Endometrial microvascular endothelial cells (primary cell): Measurements from ENCODE around the gene CELSR3. TPM values are rescaled to one million over a fixed set of nuclear protein-coding genes. Genes with fewer than 3 reads are reported as not detected.

Experiments
- in situ Hi-C: cut with HindIII; loops from 2 replicates; pipeline ENCODE4 v1.10.0; 2017; ENCODE audit warnings: low sequenced_read_pairs, low pct_unique_long_range_greater_than_20kb; ENCODE audit errors: inconsistent ontology term
- total RNA-seq: library from RNA; depleted of rRNA; stranded (reverse); fragments of >200 nt; gene quantifications from one replicate; pipeline ENCODE4 v1.2.3, GENCODE V29; 2015; ENCODE audit errors: inconsistent ontology term

CELSR3 gene, protein sequence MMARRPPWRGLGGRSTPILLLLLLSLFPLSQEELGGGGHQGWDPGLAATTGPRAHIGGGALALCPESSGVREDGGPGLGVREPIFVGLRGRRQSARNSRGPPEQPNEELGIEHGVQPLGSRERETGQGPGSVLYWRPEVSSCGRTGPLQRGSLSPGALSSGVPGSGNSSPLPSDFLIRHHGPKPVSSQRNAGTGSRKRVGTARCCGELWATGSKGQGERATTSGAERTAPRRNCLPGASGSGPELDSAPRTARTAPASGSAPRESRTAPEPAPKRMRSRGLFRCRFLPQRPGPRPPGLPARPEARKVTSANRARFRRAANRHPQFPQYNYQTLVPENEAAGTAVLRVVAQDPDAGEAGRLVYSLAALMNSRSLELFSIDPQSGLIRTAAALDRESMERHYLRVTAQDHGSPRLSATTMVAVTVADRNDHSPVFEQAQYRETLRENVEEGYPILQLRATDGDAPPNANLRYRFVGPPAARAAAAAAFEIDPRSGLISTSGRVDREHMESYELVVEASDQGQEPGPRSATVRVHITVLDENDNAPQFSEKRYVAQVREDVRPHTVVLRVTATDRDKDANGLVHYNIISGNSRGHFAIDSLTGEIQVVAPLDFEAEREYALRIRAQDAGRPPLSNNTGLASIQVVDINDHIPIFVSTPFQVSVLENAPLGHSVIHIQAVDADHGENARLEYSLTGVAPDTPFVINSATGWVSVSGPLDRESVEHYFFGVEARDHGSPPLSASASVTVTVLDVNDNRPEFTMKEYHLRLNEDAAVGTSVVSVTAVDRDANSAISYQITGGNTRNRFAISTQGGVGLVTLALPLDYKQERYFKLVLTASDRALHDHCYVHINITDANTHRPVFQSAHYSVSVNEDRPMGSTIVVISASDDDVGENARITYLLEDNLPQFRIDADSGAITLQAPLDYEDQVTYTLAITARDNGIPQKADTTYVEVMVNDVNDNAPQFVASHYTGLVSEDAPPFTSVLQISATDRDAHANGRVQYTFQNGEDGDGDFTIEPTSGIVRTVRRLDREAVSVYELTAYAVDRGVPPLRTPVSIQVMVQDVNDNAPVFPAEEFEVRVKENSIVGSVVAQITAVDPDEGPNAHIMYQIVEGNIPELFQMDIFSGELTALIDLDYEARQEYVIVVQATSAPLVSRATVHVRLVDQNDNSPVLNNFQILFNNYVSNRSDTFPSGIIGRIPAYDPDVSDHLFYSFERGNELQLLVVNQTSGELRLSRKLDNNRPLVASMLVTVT (N-terminal part only)
- 1.0 TPM for total RNA-seq

DNA sequence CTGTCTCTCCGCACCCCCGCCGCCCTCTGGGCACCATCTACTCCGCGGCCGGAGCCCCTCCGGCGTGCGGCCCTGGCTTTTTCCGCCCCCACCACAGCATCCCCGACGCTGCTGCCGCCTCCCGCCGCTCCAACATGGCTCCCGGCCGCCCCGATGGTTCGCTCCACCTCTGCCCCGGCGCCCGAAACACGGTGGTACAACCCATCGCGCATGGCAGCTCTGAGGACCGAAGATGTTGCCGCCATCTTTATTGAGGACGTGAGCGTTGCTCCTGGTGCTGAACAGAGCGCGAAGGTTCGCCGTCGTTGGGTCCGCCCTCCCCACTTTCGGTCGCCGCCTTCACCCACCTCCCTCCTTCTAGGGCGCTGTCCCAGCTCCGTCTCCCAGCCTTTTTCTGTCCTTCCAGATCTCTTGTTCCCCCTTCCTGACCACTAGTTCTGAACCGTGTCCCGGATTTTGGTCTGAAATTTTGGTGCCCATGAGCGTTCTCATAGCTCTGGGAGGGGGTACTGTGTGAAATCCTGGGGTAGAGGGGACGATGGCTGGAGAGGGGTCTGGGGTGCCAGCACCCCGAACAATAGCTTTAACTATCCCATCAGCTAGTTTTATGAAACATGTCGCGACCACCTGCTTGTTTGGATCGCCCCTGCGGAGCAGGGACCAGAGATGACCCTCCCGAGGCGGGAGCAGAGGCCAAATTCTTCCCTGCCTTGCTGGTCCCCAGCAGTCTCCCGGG lies at the start of gene CELSR3:
Gene CELSR3, minus strand, starts transcription at position 134 of the 736 bp plus-strand sequence. CDS start 252 bp downstream, outside the sequence.
- in situ Hi-C loops: no loop called here

DNA sequence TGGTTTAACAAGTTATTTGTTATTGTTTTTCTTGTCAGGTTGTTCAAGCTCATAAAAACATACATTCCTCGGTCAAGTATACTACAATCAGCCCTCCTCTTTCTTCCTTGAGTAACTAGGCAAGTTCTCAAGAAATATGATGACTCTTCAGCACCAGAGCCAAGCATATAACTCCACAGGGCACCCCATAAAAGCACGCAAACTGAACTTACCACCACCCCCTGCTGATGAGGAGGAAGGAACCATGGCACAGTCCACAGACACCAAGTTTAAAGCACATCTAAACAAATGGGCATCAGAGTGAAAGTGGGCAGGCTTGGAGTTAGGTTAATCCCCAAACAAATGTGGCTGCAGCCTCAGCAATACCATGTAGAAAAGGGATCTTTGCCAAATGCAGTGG lies 49.0 kb upstream of the CELSR3 start:
- in situ Hi-C loops: no loop called here

DNA sequence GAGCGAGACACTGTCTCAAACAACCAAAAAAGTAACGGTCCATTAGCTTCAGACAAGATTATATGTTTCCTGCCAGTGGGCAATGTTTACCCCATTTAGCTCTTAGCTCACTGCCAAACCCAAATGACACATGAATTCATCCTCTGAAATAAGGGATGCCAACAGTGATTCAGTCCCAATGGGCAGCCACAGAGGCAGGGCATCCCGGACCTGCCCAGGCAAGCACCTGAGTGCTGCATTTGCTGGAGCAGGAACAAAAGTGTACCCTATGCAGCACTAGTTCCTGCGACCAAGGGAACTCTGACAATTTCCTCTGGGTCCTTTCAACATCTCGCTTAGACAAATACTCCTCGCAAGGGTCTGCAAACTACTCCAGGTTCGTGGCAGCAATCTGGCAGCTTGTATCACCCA lies 46.4 kb upstream of the CELSR3 start:
- in situ Hi-C loops: no loop called here

DNA sequence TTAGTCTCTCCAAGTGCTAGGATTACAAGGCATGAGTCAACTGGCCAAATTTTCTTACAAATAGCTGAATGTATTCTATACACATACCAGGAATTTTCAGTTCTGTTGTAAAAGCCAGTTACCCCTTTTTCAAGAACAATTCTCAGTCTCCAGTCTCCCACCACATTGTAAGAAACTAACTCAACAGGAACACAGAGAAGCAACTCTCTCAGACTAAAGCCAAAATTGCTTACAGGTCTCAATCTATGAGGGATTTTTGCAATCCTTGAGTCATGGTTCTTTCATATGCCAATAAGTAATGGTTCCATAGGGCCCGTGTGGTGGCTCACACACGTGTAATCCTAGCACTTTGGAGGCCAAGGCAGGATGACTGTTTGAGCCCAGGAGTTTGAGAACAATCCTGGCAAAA lies 45.8 kb upstream of the CELSR3 start:
- in situ Hi-C loops: no loop called here

DNA sequence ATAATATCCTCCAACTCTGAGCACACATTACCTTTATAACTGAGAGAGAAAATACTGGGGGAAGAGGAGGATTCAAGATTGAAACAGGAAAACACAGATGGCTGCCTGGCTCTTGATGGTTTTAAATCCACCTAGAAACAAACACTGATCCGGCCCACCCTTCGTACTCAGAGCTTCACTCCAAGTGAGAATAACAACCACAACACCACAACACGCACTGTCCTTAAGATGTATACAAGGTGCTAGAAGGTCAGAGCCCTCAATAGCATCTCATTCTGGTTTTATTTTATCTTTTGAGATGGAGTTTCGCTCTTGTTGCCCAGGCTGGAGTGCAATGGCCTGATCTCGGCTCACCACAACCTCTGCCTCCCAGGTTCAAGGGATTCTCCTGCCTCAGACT lies 44.5 kb upstream of the CELSR3 start:
- in situ Hi-C loops: no loop called here

DNA sequence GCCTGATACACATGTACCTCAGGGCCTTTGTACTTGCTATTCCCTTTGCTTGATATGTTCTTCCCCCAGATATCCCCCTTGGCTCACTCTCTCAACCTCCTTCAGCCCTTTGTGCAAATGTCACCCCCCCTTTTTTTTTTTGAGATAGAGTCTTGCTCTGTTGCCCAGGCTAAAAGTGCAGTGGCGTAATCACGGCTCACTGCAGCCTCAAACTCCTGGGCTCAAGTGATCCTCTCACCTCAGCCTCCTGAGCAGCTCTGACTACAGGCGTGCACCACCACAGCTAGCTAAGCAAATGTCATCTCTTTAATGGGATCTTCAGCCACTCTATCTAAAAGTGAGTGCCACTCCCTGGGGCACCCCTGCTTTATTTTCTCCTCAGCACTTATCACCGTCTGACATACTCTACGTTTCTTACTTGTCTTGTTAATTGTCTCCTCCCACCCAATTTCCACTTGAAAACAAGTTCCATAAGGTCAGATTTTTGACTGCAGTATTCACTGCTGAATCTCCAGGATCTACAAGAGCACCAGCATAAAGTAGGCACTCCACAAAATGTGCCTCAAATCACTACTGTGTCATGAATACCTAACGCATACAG lies 39.7 kb upstream of the CELSR3 start:
- in situ Hi-C loops: no loop called here

DNA sequence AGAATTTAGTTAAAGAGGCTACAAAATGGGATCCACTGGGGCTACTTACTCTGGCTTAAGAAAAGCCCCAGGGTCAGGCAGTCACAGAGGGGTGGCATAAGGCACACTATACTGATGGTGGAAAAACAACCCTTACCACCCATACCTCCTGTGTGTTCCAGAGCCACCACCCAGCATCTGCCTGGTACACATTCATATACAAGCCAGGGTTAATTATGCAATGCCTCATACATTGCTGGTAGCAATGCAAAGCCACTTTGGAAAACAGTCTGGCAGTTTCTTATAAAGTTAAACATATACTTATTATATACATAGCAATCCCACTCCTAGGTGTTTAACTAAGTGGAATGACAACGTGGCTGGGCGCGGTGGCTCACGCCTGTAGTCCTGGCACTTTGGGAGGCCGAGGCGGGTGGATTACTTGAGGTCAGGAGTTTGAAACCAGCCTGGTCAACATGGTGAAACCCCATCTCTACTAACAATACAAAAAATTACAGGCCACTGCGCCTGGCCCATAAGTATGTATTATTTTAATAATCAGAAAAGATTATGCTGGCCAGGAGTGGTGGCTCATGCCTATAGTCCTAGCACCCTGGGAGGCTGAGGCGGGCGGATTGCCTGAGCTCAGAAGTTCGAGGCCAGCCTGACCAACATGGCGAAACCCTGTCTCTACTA lies 38.2 kb upstream of the CELSR3 start:
- in situ Hi-C loops: no loop called here

DNA sequence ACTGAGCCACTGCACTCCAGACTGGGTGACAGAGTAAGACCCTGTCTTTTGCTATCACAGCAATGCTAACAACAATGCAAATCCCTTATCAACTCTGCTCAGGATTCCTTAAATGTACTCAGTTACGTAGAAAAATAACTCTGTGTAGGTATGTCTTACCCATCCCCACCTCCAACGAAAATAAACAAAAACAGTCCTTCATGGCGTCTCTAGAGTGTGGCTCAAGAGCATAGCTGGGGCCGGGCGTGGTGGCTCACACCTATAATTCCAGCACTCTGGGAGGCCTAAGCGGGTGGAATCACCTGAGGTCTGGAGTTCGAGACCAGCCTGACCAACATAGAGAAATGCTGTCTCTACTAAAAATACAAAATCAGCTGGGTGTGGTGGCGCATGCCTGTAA lies 36.2 kb upstream of the CELSR3 start:
- in situ Hi-C loops: no loop called here

DNA sequence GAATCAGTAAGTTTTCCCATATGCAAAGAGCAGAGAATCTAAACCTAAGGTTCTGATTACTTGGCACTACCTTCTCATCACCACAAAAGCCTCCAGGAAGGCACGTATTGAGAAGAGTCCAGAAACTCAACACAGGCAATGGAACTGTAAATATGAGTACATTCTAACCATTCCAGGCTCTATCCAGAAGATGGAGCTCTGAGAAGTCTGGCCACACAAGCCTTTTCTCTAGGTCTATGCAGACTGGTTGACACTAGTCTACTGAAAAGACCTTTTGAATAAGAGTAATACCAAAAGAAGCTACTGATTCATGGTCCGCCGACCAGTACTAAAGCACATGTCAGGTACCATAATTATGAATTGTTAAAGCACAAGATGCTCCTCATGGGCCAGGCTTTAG lies 35.3 kb upstream of the CELSR3 start:
- in situ Hi-C loops: no loop called here

DNA sequence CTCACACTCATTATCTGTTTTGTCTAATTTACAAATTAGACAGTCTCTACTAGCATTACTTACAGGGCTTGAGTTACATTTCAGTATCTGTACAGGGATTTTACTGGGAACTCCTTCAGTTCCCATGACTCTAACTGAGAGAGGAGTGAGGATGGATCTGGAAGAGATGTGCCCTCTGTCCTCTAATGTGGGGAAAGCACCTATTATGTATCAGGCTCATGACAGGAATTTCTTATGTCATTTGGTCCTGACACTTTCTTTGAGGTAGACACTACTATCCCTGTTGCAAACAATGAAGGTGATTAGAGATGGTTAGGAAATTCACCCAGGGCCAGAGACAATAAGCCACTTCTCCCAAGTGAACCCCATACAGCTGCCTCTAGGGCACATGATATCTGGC lies 33.9 kb upstream of the CELSR3 start:
- in situ Hi-C loops: no loop called here

DNA sequence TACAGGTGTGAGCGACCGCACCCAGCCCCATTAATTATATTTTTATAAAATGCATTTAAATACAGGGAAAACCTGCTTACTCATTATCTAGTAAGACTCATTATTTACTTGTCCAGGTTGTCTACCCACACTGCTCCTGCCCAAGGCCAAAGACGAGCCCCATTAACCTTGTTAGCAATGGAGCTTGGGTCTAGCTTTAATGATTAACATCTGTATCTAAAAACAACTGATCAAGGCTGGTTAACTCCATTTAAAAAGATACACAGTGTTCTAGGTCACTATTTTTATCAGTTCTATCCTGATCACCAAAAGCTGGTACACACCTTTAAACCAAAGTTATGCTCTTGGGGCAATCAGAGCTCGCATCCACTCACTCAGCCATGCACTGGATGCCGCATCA lies 33.5 kb upstream of the CELSR3 start:
- in situ Hi-C loops: no loop called here

DNA sequence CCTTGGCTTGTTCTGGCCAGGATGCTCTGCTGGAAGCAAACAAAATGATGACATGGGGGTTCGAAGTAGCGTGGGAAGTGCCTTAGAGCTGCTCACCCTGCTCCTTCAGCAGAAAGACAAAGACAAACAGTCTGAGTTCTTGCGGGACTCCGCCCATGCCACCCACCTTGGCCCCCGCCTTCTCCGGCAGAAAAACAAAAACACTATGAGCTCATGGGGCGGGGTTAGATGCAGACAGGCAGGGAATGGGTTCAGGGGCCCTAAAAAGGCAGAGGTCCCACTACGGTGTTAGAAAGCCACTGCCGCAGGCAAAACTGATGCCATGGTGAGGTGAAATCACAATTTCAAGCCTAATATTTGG lies 32.7 kb upstream of the CELSR3 start:
- in situ Hi-C loops: no loop called here

DNA sequence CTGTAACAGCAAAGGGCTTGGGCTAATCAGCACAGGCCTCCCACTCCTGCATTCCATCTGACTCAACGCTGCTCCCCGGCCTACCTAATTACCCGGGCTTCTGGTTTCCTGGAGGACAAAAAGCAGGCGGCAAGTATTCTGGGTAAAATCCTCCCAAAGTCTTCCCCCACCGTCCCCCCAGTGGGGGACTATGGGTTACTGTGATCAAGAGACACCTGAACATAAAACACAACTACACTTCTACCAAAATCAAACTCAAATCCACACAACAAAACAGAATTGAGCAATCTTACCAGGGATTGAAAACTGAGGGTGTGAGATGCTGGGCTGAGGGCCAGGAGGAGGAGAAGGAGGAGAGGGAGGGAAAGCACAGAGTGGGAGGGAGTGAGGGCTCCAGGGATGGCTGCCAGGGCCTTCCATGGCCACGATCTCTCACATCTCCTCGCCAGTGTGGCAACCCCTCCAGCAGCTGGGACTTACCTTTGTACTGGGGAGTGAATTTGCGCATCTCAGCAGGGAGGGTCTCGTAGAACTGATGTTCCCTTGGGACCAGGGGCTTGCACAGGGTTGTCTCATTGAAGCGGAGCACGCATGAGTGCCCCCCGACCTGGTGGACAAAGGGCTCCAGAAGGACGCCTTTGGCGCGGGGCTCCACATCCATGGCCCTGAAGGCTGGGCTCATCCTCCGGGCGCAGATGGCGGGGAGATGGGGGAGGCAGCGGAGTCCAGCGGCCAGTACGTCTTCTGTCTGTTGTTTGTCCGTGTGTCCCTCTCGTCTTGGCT lies 32.1 kb upstream of the CELSR3 start:
- in situ Hi-C loops: no loop called here

DNA sequence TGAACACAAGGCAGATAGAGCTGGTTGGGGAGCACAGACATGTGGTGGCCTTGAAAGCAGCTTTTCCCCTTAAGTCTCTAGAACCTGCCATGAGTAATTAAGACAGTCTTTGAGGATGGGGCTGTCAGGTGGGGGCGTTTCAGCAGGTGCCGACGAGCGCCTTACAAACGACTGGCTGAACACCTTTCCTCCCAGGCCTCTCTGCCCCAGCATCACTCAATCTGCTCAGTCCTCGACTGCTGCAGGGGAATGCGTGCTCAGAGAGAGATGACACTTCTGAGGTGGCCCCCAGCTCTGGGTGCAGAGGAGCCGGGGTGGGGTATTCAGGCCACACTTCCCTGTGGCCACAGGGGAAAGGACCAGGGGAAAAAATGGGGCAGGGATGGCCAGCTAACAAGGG lies 31.1 kb upstream of the CELSR3 start:
- in situ Hi-C loops: no loop called here

DNA sequence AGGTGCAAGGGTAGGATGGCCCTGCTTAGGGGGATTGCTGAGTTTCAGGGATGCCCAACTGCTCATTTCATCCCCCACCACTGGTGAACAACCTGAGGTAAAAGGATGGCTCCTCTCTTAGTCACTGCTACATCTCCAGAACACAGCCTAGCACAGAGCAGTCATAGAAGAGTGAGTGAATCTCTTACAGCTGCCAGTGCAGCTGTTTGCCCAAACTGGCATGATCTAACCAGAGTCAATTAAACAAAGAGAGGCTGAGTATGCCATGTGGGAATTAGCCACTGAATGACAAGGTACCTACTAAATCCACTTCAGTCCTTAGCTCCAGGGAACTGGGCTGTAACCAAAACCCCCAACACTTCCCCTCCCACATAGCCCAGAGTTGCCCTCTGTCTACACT lies 29.9 kb upstream of the CELSR3 start:
- in situ Hi-C loops: no loop called here

DNA sequence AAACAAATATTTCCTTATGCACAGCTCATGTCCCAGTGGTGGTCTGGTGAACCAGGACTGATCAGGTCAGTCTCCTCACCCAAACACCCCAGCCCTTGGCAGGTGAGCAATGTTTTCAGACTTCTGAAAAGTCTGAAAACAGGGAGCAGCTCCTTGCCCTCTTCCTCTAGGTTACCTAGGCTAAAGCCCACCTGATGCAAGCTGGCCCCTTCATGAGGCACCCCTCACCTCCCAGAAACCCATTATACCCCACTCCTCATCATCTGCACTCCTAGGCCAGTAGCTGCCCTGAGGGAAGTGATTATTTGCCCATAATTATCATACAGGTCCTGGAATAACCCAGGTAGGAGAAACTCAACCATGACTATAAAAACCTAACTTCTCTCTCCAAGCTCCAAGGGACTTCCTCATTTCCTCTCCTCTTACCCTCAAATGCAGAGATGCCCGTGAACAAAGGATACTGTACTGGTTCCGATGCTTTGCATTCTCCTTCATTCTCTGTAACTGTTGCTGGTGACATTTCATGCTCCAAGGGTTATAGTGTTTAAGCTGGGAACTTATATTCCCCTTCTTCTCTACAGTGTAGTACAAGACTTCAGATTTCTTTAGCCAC lies 28.3 kb upstream of the CELSR3 start:
- in situ Hi-C loops: no loop called here

DNA sequence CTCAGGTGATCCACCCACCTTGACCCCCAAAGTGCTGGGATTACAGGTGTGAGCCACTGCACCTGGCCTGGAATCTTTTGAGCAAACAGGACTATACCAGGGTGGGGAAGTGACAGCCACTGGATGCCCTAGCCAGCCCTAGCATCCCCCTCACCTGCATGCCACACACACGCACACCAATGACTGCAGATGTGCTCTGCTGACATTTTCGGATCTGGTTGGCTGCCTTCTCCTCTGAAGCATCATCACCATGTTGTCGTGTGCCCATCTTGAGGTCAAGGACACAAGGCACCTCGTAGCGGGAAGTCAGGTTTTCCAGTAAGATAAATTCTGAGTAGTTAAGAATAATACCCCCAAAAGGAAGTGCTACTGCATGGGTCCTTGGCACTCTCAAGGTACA lies 26.7 kb upstream of the CELSR3 start:
- in situ Hi-C loops: no loop called here
